ENCODE measurements around the gene NUP214.

Gene NUP214

GRCh38 chr9:131228988-131229387 lies 103.6 kb downstream of the NUP214 start:
- CTCF ChIA-PET, result interaction anchor here (1.4 kb wide), 1 partner anchor 50 kb away, joined by 5 read pairs; no protein-coding TSS in a partner anchor
- TF ChIP-seq CTCF (IDR thresholded peaks at IDR 0.05; ENCODE audit: control extremely low read depth, extremely low read depth, low read depth, missing control alignments), result no peak
- DNase-seq (ENCODE audit: extremely low spot score), result no peak
- POLR2A ChIA-PET, result no interaction called here

GRCh38 chr9:131233556-131233955 lies 108.2 kb downstream of the NUP214 start:
- no peak for DNase-seq (ENCODE audit: extremely low spot score)
- TF ChIP-seq CTCF (IDR thresholded peaks at IDR 0.05; ENCODE audit: control extremely low read depth, extremely low read depth, low read depth, missing control alignments), result no peak
- ChIA-PET POLR2A (no interaction called here), CTCF (no interaction called here)

- CTCF ChIA-PET, result no interaction called here
- no peak for TF ChIP-seq CTCF (IDR thresholded peaks at IDR 0.05; ENCODE audit: control extremely low read depth, extremely low read depth, low read depth, missing control alignments)
- POLR2A ChIA-PET, result no interaction called here
These were observed 108.6 kb downstream of the NUP214 start for GRCh38 chr9:131233995-131234394.

GRCh38 chr9:131234799-131235479 lies 109.6 kb downstream of the NUP214 start:
- no peak for TF ChIP-seq CTCF (IDR thresholded peaks at IDR 0.05; ENCODE audit: control extremely low read depth, extremely low read depth, low read depth, missing control alignments)
- CTCF ChIA-PET, result interaction anchor here (1.0 to 1.5 kb wide), 2 partner anchors 28 to 56 kb away, joined by 3 to 4 read pairs; no protein-coding TSS in a partner anchor
- no peak for DNase-seq (ENCODE audit: extremely low spot score)
- POLR2A ChIA-PET, result no interaction called here

More at GRCh38 chr9:131233995-131234394, 108.6 kb downstream of the NUP214 start:
- DNase-seq (ENCODE audit: extremely low spot score), result no peak

- no peak for DNase-seq (ENCODE audit: extremely low spot score)
- ChIA-PET POLR2A (no interaction called here), CTCF (interaction anchor here (1.0 to 1.5 kb wide), 2 partner anchors 28 to 57 kb away, joined by 3 to 4 read pairs; no protein-coding TSS in a partner anchor)
- TF ChIP-seq CTCF (IDR thresholded peaks at IDR 0.05; ENCODE audit: control extremely low read depth, extremely low read depth, low read depth, missing control alignments), result no peak
These were observed 110.1 kb downstream of the NUP214 start for GRCh38 chr9:131235480-131235851.

- DNase-seq (ENCODE audit: extremely low spot score), result no peak
- no peak for TF ChIP-seq CTCF (IDR thresholded peaks at IDR 0.05; ENCODE audit: control extremely low read depth, extremely low read depth, low read depth, missing control alignments)
- POLR2A ChIA-PET, result no interaction called here
- CTCF ChIA-PET, result interaction anchor here (1.5 kb wide), 1 partner anchor 57 kb away, joined by 4 read pairs; no protein-coding TSS in a partner anchor
These were observed 110.8 kb downstream of the NUP214 start for GRCh38 chr9:131236161-131236560.

Measured in GM10248 (cell line).